SH-SY5Y (cell line): ENCODE results near the gene TMEM81.

Experiments used
- GATA2 ChIP-seq: IDR thresholded peaks from 2 replicates; pipeline ENCODE4 v1.6.1; 2011; ENCODE audit warnings: mild to moderate bottlenecking, low read depth, low read length
- GATA3 ChIP-seq: IDR thresholded peaks from 2 replicates; pipeline ENCODE4 v1.6.1; 2011; ENCODE audit warnings: low read depth, mild to moderate bottlenecking, low read length, moderate library complexity

DNA sequence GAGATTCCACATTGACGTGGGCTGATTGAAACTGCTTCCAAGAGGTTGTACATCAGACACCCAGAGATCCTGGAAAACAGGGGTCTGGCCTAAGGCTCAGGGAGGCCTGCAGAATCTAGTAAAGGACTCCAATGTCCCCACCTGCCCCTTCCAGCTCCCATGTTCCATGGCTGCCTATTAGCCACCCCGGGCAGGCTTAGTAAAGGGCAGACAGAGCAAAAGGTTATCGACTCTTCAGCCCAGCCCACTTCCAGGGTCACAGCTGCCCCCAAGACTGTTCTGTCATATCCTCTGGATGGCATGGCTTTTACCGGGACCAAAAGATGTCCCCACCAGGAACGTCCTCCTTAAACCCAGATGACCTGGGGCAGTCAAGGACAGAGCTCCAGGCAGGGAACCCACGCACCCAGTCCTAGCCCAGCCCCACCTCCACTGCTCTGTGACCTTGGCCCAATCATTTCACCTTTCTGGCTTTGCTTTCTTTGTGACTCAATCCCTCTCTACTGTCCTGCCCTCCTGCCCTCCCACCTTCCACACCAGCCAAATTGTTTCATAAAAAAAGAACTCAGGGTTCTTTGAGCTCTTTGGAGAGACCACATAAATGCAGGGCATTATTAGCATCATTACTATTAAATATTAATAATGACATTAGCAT, 46.0 kb downstream of the TMEM81 start:
- no peak for TF ChIP-seq GATA2
- TF ChIP-seq GATA3, result no peak
